ENCODE measurements around the gene CADPS. TPM values are rescaled to one million over a fixed set of nuclear protein-coding genes. Genes with fewer than 3 reads are reported as not detected.

CADPS gene
- polyA plus RNA-seq, 1 donor = 17.8 TPM

DNA sequence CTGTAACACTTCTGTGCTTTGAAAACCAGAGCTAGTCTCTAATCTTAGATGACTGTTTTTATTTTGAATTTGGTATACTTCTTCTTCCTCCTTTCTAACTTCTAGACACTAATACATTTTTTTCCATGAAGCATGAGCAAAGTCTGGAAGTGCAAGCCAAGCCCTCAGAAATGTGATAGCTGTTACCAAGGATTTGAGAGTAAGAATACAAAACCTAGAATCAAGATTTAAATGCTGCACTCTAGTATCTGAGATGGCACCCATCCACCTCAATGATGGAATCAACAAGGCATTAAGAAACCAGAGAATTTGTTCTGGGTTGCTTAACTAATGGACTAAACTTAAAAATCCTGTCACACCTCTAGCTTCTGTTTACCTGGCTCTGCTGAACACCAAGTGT lies 511.0 kb downstream of the CADPS start:
- Histone ChIP-seq H3K36me3 (ENCODE audit: control insufficient read depth, insufficient read depth, low read length) (no peaks in the 10 kb centered on the region), H3K27me3 (ENCODE audit: control insufficient read depth, insufficient read depth, low read length) (peaks cover 75% of the 10 kb centered on the region), H3K4me1 (ENCODE audit: control insufficient read depth, insufficient read depth, low read length) (no peaks in the 10 kb centered on the region), H3K4me3 (ENCODE audit: low read length) (no peak overlapping the region), H3K27ac (ENCODE audit: low read length) (no peak overlapping the region), H3K9me3 (ENCODE audit: control insufficient read depth, low read depth, low read length) (no peaks in the 10 kb centered on the region)
- no peak for DNase-seq

GRCh38 chr3:62363275-62363674 lies 511.9 kb downstream of the CADPS start:
- no peaks in the 10 kb centered on the region for H3K4me1 ChIP-seq (ENCODE audit: control insufficient read depth, insufficient read depth, low read length)
- H3K27me3 ChIP-seq (ENCODE audit: control insufficient read depth, insufficient read depth, low read length) = peaks cover 67% of the 10 kb centered on the region
- no peaks in the 10 kb centered on the region for H3K36me3 ChIP-seq (ENCODE audit: control insufficient read depth, insufficient read depth, low read length)
- H3K27ac ChIP-seq (ENCODE audit: low read length) = no peak overlapping the region
- DNase-seq = no peak
- H3K4me3 ChIP-seq (ENCODE audit: low read length) = no peak overlapping the region
- no peaks in the 10 kb centered on the region for H3K9me3 ChIP-seq (ENCODE audit: control insufficient read depth, low read depth, low read length)
- 64% methylated on average over 2 of the region's 6 CpGs for WGBS (ENCODE audit: insufficient coverage, low lambda C conversion rate)

DNA sequence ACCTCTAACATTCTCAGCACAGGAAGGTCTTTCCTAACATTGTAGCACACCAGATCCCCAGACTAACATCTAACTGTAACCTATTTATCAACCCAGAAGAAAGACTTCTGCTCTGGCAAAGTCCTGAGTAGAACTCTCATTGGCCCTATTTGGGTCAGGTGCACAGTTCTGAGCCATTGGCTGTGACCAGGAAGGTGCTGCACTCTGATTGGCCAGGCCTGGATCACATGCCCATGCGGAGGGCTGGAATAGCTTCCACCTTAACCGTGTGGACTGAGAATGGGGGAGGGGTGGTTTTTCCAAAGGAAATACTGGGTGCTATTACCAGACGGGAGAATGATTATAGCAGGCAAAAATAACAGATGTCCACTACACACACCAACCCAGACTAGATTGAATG lies 513.4 kb downstream of the CADPS start:
- Histone ChIP-seq H3K9me3 (ENCODE audit: control insufficient read depth, low read depth, low read length) (no peaks in the 10 kb centered on the region), H3K27me3 (ENCODE audit: control insufficient read depth, insufficient read depth, low read length) (peaks cover 57% of the 10 kb centered on the region), H3K36me3 (ENCODE audit: control insufficient read depth, insufficient read depth, low read length) (no peaks in the 10 kb centered on the region), H3K4me3 (ENCODE audit: low read length) (no peak overlapping the region), H3K27ac (ENCODE audit: low read length) (no peak overlapping the region), H3K4me1 (ENCODE audit: control insufficient read depth, insufficient read depth, low read length) (no peaks in the 10 kb centered on the region)
- DNase-seq = no peak
- WGBS (ENCODE audit: insufficient coverage, low lambda C conversion rate) = no CpG with 5 or more reads among the region's 3 CpGs

DNA sequence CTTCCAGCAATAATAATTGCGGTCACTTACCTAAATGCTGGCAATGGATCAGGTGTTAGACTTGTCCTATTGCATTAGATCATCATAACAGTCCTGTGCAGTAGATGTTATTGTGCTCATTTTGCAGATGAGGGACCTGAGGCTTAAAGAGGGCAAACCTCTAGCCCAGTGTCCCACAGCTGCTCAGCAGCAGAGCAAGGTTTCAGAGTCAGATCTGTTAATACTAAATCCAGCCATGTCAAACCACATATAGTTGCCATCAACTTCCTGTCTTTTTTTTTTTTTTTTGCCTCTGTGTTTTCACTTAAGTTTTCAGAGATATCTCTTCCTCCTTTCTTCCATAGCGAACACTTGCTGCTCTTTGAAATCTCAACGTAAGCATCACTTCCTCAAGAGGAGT lies 514.0 kb downstream of the CADPS start:
- DNase-seq = no peak
- peaks cover 55% of the 10 kb centered on the region for H3K27me3 ChIP-seq (ENCODE audit: control insufficient read depth, insufficient read depth, low read length)

GRCh38 chr3:62359531-62359930 lies 515.7 kb downstream of the CADPS start:
- Histone ChIP-seq H3K4me3 (ENCODE audit: low read length) (no peak overlapping the region), H3K4me1 (ENCODE audit: control insufficient read depth, insufficient read depth, low read length) (no peaks in the 10 kb centered on the region), H3K9me3 (ENCODE audit: control insufficient read depth, low read depth, low read length) (no peaks in the 10 kb centered on the region), H3K27ac (ENCODE audit: low read length) (no peak overlapping the region), H3K36me3 (ENCODE audit: control insufficient read depth, insufficient read depth, low read length) (no peaks in the 10 kb centered on the region), H3K27me3 (ENCODE audit: control insufficient read depth, insufficient read depth, low read length) (peaks cover 51% of the 10 kb centered on the region)
- WGBS (ENCODE audit: insufficient coverage, low lambda C conversion rate) = 100% methylated on average over 1 of the region's 4 CpGs
- no peak for DNase-seq

More for the DNA sequence above, 514.0 kb downstream of the CADPS start:
- Histone ChIP-seq H3K36me3 (ENCODE audit: control insufficient read depth, insufficient read depth, low read length) (no peaks in the 10 kb centered on the region), H3K9me3 (ENCODE audit: control insufficient read depth, low read depth, low read length) (no peaks in the 10 kb centered on the region), H3K4me3 (ENCODE audit: low read length) (no peak overlapping the region), H3K4me1 (ENCODE audit: control insufficient read depth, insufficient read depth, low read length) (no peaks in the 10 kb centered on the region), H3K27ac (ENCODE audit: low read length) (no peak overlapping the region)
- WGBS (ENCODE audit: insufficient coverage, low lambda C conversion rate) = 83% methylated on average over 1 of the region's 3 CpGs

DNA sequence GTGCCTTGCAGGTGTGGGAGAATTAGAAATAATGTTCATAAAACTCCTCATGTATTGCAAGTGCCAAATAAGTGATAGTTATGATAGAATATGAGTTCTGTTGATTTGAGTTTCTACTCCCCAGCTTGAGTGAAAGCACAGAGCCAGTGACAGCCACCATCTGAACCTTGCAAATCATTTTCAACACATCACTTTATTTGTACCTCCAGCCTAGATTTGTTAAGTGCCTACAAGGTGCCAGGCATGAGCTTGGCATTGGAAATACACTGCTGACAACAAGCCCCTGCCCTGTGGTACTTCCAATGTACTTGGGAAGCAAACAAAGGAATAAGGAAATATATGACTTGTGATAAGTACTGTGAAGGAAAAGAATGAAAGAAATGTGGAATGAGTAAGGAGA lies 518.9 kb downstream of the CADPS start:
- Histone ChIP-seq H3K9me3 (ENCODE audit: control insufficient read depth, low read depth, low read length) (no peaks in the 10 kb centered on the region), H3K4me3 (ENCODE audit: low read length) (no peak overlapping the region), H3K27ac (ENCODE audit: low read length) (no peak overlapping the region), H3K4me1 (ENCODE audit: control insufficient read depth, insufficient read depth, low read length) (no peaks in the 10 kb centered on the region), H3K27me3 (ENCODE audit: control insufficient read depth, insufficient read depth, low read length) (peaks cover 34% of the 10 kb centered on the region), H3K36me3 (ENCODE audit: control insufficient read depth, insufficient read depth, low read length) (no peaks in the 10 kb centered on the region)
- no peak for DNase-seq

DNA sequence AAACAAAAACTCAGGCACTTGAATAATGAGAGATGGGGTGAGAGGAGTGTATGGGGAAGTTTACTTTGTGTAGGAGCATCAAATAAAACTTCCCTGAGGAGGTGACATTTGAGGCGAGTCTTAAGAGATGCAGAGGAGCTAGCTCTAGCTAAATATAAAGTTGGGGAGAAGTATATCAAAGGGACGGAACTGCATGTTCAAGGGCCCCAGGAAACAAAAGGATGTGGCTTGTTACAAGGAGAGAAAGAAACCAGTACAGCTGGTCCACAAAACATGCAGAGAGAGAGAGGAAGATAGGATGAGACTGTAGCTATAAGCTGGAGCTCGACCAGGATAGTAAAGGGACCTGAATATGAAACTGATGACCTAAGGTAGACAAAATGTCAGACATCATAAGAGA lies 519.5 kb downstream of the CADPS start:
- Histone ChIP-seq H3K36me3 (ENCODE audit: control insufficient read depth, insufficient read depth, low read length) (no peaks in the 10 kb centered on the region), H3K4me1 (ENCODE audit: control insufficient read depth, insufficient read depth, low read length) (no peaks in the 10 kb centered on the region), H3K9me3 (ENCODE audit: control insufficient read depth, low read depth, low read length) (no peaks in the 10 kb centered on the region), H3K4me3 (ENCODE audit: low read length) (no peak overlapping the region), H3K27ac (ENCODE audit: low read length) (no peak overlapping the region), H3K27me3 (ENCODE audit: control insufficient read depth, insufficient read depth, low read length) (peaks cover 31% of the 10 kb centered on the region)
- no peak for DNase-seq
- WGBS (ENCODE audit: insufficient coverage, low lambda C conversion rate) = 50% methylated on average over 1 of the region's 3 CpGs
